ENCODE measurements around the gene NPFFR1.

NPFFR1 gene

DNA sequence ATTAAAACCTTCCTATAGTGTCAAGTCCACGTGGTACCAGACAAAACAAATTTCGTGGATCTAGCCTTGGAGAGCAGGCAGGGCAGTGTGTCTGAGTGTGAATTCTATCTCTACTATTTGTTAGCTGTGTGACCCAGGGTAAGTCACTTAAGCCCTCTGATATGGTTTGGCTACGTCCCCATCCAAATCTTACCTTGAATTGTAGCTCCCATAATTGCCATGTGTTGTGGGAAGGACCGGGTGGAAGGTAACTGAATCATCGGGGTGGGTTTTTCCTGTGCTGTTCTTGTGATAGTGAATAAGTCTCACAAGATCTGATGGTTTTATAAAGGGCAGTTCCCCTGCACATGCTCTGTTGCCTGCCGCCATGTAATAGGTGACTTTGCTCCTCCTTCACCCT lies 2.8 kb upstream of the NPFFR1 start:
- no peak for TF ChIP-seq ZNF274 (IDR thresholded peaks at IDR 0.05; ENCODE audit: low read depth, low read length)
- TF ChIP-seq YY1 (IDR thresholded peaks at IDR 0.05; ENCODE audit: insufficient read depth, insufficient read length) = no peak
- TF ChIP-seq SUZ12 (IDR thresholded peaks at IDR 0.05; ENCODE audit: extremely low read depth, insufficient read depth, insufficient read length) = no peak
- H3K4me3 ChIP-seq (ENCODE audit: insufficient read length, low read depth) = no peak overlapping the region
- peaks cover 42% of the 10 kb centered on the region for H3K27me3 ChIP-seq (ENCODE audit: insufficient read depth, insufficient read length)
- no peak overlapping the region for H3K9ac ChIP-seq (ENCODE audit: insufficient read length, low read depth)
- no peak for DNase-seq (ENCODE audit: low read depth, low spot score)
- H3K9me3 ChIP-seq (ENCODE audit: insufficient read depth, low read length) = no peaks in the 10 kb centered on the region
- H3K36me3 ChIP-seq (ENCODE audit: insufficient read depth, insufficient read length, low read length) = no peaks in the 10 kb centered on the region
- no peaks in the 10 kb centered on the region for H3K4me1 ChIP-seq (ENCODE audit: insufficient read depth, insufficient read length)

DNA sequence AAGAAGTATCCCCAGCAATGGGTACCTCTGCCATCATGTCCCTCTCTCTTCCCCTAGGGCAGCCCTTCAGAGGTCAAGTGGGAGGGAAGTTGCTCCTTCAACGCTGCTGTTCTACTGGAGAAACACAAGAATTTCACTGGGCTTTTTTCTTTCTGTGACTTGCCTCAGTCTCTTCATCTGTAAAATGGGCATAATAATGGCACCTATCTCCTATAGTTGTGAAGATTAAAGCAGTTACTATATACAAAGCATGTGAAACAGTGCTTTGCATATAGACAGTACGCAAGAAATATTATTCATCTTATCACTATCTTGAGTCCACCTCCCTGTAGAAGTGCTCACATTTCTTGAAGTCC lies 1.6 kb upstream of the NPFFR1 start:
- no peaks in the 10 kb centered on the region for H3K36me3 ChIP-seq (ENCODE audit: insufficient read depth, insufficient read length, low read length)
- H3K27me3 ChIP-seq (ENCODE audit: insufficient read depth, insufficient read length) = peaks cover 45% of the 10 kb centered on the region
- no peak overlapping the region for H3K4me3 ChIP-seq (ENCODE audit: insufficient read length, low read depth)
- no peak overlapping the region for H3K9ac ChIP-seq (ENCODE audit: insufficient read length, low read depth)
- no peaks in the 10 kb centered on the region for H3K4me1 ChIP-seq (ENCODE audit: insufficient read depth, insufficient read length)
- H3K9me3 ChIP-seq (ENCODE audit: insufficient read depth, low read length) = no peaks in the 10 kb centered on the region
- no peak for TF ChIP-seq ZNF274 (IDR thresholded peaks at IDR 0.05; ENCODE audit: low read depth, low read length)
- no peak for DNase-seq (ENCODE audit: low read depth, low spot score)

DNA sequence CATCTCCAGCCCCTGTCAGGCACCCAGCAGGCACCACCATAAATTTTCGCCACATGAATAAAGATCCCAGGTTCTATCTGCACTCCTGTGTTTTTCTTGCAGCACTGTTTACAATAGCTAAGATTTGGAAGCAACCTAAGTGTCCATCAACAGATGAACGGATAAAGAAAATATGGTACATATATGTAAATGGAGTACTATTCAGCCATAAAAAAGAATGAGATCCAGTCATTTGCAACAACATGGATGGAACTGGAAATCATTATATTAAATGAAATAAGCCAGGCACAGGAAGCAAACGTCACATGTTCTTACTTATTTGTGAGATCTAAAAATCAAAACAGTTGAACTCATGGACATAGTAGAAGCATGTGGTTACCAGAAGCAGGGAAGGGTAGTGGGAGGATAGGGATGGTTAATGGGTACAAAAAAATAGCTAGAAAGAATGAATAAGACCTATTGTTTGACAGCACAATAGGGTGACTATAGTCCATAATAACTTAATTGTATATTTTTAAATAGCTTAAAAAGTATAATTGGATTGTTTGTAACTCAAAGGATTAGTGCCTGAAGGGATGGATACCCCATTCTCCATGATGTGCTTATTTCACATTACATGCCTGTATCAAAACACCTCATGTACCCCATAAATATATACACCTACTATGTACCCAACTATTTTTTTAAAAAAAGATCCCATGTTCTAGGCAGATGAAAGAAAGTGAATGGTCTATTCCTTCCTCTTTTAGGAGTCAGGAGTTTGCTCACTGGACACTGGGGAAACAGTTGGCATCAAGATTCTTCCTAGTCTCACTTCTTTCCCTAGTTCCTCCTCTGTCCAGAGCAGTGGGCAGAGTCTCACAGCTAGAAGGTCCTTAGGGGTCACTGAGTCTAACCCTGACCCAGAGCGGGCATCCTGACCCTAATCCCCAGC lies 1.0 kb upstream of the NPFFR1 start:
- no peak overlapping the region for H3K9ac ChIP-seq (ENCODE audit: insufficient read length, low read depth)
- no peaks in the 10 kb centered on the region for H3K9me3 ChIP-seq (ENCODE audit: insufficient read depth, low read length)
- no peak for TF ChIP-seq YY1 (IDR thresholded peaks at IDR 0.05; ENCODE audit: insufficient read depth, insufficient read length)
- no peak for TF ChIP-seq ZNF274 (IDR thresholded peaks at IDR 0.05; ENCODE audit: low read depth, low read length)
- TF ChIP-seq SUZ12 (IDR thresholded peaks at IDR 0.05; ENCODE audit: extremely low read depth, insufficient read depth, insufficient read length) = no peak
- H3K4me3 ChIP-seq (ENCODE audit: insufficient read length, low read depth) = no peak overlapping the region
- H3K4me1 ChIP-seq (ENCODE audit: insufficient read depth, insufficient read length) = no peaks in the 10 kb centered on the region
- H3K27me3 ChIP-seq (ENCODE audit: insufficient read depth, insufficient read length) = peaks cover 45% of the 10 kb centered on the region
- H3K36me3 ChIP-seq (ENCODE audit: insufficient read depth, insufficient read length, low read length) = no peaks in the 10 kb centered on the region
- DNase-seq (ENCODE audit: low read depth, low spot score) = no peak

DNA sequence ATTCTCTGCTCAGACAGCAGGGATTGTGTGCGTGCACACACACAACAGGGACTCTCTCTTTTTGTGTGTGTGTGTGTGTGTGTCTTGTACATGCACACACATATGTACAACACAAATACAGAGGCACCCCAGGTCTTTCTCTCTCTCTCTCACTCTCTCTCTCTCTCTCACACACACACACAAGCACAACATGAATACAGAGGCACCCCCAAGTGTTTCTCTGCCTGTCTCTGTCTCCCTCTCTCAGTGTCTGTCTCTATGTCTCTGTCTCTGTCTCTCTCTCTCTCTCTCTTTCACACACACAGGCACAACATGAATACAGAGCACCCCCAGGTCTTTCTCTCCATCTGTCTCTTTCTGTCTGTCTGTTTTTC lies 746 bp downstream of the NPFFR1 start:
- Histone ChIP-seq H3K27me3 (ENCODE audit: insufficient read depth, insufficient read length) (peaks cover 45% of the 10 kb centered on the region), H3K36me3 (ENCODE audit: insufficient read depth, insufficient read length, low read length) (no peaks in the 10 kb centered on the region), H3K9me3 (ENCODE audit: insufficient read depth, low read length) (no peaks in the 10 kb centered on the region), H3K4me3 (ENCODE audit: insufficient read length, low read depth) (no peak overlapping the region), H3K4me1 (ENCODE audit: insufficient read depth, insufficient read length) (no peaks in the 10 kb centered on the region), H3K9ac (ENCODE audit: insufficient read length, low read depth) (no peak overlapping the region)
- TF ChIP-seq YY1 (IDR thresholded peaks at IDR 0.05; ENCODE audit: insufficient read depth, insufficient read length) = no peak
- TF ChIP-seq ZNF274 (IDR thresholded peaks at IDR 0.05; ENCODE audit: low read depth, low read length) = no peak
- no peak for TF ChIP-seq SUZ12 (IDR thresholded peaks at IDR 0.05; ENCODE audit: extremely low read depth, insufficient read depth, insufficient read length)
- no peak for DNase-seq (ENCODE audit: low read depth, low spot score)

DNA sequence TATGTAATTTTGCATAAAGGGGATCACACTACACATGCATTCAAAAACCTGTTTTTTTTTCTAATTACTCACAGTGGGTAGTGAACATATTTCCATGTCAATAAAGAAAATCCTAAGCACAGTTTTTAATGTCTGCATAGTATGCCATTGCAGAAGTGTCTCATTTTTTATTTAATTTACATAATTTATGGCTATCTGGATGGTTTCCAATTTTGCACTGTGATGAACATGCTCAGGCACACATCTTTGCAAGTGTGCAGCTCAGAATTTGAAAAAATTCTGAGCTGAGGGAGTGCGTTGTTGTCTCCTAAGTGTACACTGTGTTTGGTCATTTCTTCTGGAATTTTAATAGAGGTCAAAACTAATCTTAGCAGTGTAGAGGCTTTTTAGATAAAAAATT lies 2.2 kb downstream of the NPFFR1 start:
- no peak for TF ChIP-seq ZNF274 (IDR thresholded peaks at IDR 0.05; ENCODE audit: low read depth, low read length)
- no peak for TF ChIP-seq SUZ12 (IDR thresholded peaks at IDR 0.05; ENCODE audit: extremely low read depth, insufficient read depth, insufficient read length)
- no peak for TF ChIP-seq YY1 (IDR thresholded peaks at IDR 0.05; ENCODE audit: insufficient read depth, insufficient read length)
- Histone ChIP-seq H3K9me3 (ENCODE audit: insufficient read depth, low read length) (no peaks in the 10 kb centered on the region), H3K9ac (ENCODE audit: insufficient read length, low read depth) (no peak overlapping the region), H3K27me3 (ENCODE audit: insufficient read depth, insufficient read length) (peaks cover 45% of the 10 kb centered on the region), H3K36me3 (ENCODE audit: insufficient read depth, insufficient read length, low read length) (no peaks in the 10 kb centered on the region), H3K4me3 (ENCODE audit: insufficient read length, low read depth) (no peak overlapping the region), H3K4me1 (ENCODE audit: insufficient read depth, insufficient read length) (no peaks in the 10 kb centered on the region)
- DNase-seq (ENCODE audit: low read depth, low spot score) = no peak

DNA sequence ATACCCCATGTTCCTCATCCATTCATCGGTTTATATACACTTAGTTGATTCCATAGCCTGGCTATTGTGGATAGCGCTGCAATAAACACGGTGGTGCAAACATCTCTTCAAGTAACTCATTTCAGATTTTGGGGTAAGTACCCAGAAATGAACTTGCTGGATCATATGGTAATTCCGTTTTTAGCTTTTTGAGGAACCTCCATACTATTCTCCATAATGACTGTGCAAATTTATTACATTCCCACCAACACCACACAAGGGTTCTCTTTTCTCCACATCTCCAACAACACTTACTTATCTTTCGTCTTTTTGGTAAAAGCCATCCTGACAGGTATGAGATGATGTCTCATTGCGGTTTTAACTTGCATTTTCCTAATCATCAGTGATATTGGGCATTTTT lies 3.7 kb downstream of the NPFFR1 start:
- peaks cover 38% of the 10 kb centered on the region for H3K27me3 ChIP-seq (ENCODE audit: insufficient read depth, insufficient read length)
- no peaks in the 10 kb centered on the region for H3K4me1 ChIP-seq (ENCODE audit: insufficient read depth, insufficient read length)
- TF ChIP-seq ZNF274 (IDR thresholded peaks at IDR 0.05; ENCODE audit: low read depth, low read length) (no peak), SUZ12 (IDR thresholded peaks at IDR 0.05; ENCODE audit: extremely low read depth, insufficient read depth, insufficient read length) (no peak), YY1 (IDR thresholded peaks at IDR 0.05; ENCODE audit: insufficient read depth, insufficient read length) (no peak)

DNA sequence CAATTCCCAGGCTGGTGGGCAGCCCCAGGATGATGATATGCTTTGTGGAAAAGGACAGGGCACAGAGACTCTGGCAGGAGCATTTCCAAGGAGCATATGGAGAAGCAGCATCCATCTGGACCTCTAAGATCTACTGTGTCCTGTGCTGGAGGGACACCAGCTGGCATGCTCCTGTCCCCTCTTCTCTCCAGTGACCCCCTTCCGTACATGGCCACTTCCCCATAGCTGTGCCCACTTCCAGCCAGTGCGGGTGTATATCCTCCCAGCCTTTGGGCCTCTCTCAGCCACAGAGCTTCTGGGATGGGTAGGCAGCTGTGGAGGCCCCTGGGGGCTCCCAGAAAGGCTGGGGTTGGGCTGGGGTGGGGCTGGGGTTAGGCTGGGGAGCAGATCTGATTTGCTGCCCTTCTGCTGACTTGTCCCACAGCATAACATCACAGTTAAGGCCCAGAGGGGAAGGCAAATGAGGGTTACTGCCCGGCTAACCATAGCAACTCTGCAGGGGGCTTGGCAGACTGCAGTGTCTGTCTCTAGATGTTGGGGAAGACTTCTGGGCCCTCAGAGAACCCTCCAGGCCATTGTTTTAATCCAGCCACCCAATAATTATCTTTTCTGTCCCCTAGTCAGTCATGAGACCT lies 6.3 kb downstream of the NPFFR1 start:
- TF ChIP-seq SUZ12 (IDR thresholded peaks at IDR 0.05; ENCODE audit: extremely low read depth, insufficient read depth, insufficient read length) (no peak), ZNF274 (IDR thresholded peaks at IDR 0.05; ENCODE audit: low read depth, low read length) (no peak), YY1 (IDR thresholded peaks at IDR 0.05; ENCODE audit: insufficient read depth, insufficient read length) (no peak)
- H3K9ac ChIP-seq (ENCODE audit: insufficient read length, low read depth) = no peak overlapping the region

More for the DNA sequence above, 3.7 kb downstream of the NPFFR1 start:
- H3K9ac ChIP-seq (ENCODE audit: insufficient read length, low read depth) = no peak overlapping the region
- DNase-seq (ENCODE audit: low read depth, low spot score) = no peak
- no peaks in the 10 kb centered on the region for H3K36me3 ChIP-seq (ENCODE audit: insufficient read depth, insufficient read length, low read length)
- no peaks in the 10 kb centered on the region for H3K9me3 ChIP-seq (ENCODE audit: insufficient read depth, low read length)
- H3K4me3 ChIP-seq (ENCODE audit: insufficient read length, low read depth) = no peak overlapping the region

More for the DNA sequence above, 6.3 kb downstream of the NPFFR1 start:
- no peak for DNase-seq (ENCODE audit: low read depth, low spot score)
- Histone ChIP-seq H3K4me3 (ENCODE audit: insufficient read length, low read depth) (no peak overlapping the region), H3K36me3 (ENCODE audit: insufficient read depth, insufficient read length, low read length) (no peaks in the 10 kb centered on the region), H3K27me3 (ENCODE audit: insufficient read depth, insufficient read length) (peaks cover 12% of the 10 kb centered on the region), H3K9me3 (ENCODE audit: insufficient read depth, low read length) (no peaks in the 10 kb centered on the region), H3K4me1 (ENCODE audit: insufficient read depth, insufficient read length) (peaks cover 6% of the 10 kb centered on the region)
